Left forelimb (tissue), 1 donor: ENCODE data around the gene METTL24.
"Not testable (repeated sequence)": the region's sequence is repeated elsewhere in the genome, so short reads cannot be mapped to it uniquely, and the experiment has no call there.

Experiments
- DNase-seq: peaks from one replicate; pipeline ENCODE4 v3.0.0-alpha.2; 2018; ENCODE audit warnings: low spot score

Gene METTL24

GRCh38 chr6:110315207-110315868, 42.8 kb downstream of the METTL24 start:
- DNase-seq, result no peak

- no peak for DNase-seq
Observed at GRCh38 chr6:110310861-110311446, 47.2 kb downstream of the METTL24 start.

GRCh38 chr6:110309432-110309831, 48.7 kb downstream of the METTL24 start:
- DNase-seq, result not testable (repeated sequence)

GRCh38 chr6:110307368-110307767, 50.8 kb downstream of the METTL24 start:
- DNase-seq, result no peak

GRCh38 chr6:110305832-110306231, 52.3 kb downstream of the METTL24 start:
- not testable (repeated sequence) for DNase-seq

GRCh38 chr6:110303692-110304091, 54.5 kb downstream of the METTL24 start:
- not testable (repeated sequence) for DNase-seq

- DNase-seq, result no peak
Observed at GRCh38 chr6:110298916-110299315, 59.2 kb downstream of the METTL24 start.

GRCh38 chr6:110298411-110298810, 59.7 kb downstream of the METTL24 start:
- DNase-seq, result no peak

- DNase-seq, result no peak
Observed at GRCh38 chr6:110296241-110297025, 61.7 kb downstream of the METTL24 start.

- no peak for DNase-seq
Observed at GRCh38 chr6:110295451-110296165, 62.5 kb downstream of the METTL24 start.

GRCh38 chr6:110287462-110288341, 70.4 kb downstream of the METTL24 start:
- no peak for DNase-seq

- no peak for DNase-seq
Observed at GRCh38 chr6:110285306-110286060, 72.7 kb downstream of the METTL24 start.

GRCh38 chr6:110284855-110285254, 73.3 kb downstream of the METTL24 start:
- DNase-seq, result no peak

GRCh38 chr6:110283657-110284056, 74.5 kb downstream of the METTL24 start:
- no peak for DNase-seq

- no peak for DNase-seq
Observed at GRCh38 chr6:110282412-110282811, 75.7 kb downstream of the METTL24 start.

GRCh38 chr6:110277100-110277665, 81.0 kb downstream of the METTL24 start:
- no peak for DNase-seq

- DNase-seq, result not testable (repeated sequence)
Observed at GRCh38 chr6:110272781-110273180, 85.4 kb downstream of the METTL24 start.

GRCh38 chr6:110271732-110272022, 86.5 kb downstream of the METTL24 start:
- DNase-seq, result no peak

GRCh38 chr6:110270165-110270564, 88.0 kb downstream of the METTL24 start:
- no peak for DNase-seq

- DNase-seq, result no peak
Observed at GRCh38 chr6:110269623-110270022, 88.5 kb downstream of the METTL24 start.

- no peak for DNase-seq
Observed at GRCh38 chr6:110266996-110267395, 91.2 kb downstream of the METTL24 start.
